Neural cell (in vitro differentiated cells): ENCODE results near the gene LATS2.

Experiments
- EZH2 ChIP-seq: fragments of 200-600, 300-800 bp; shearing (Covaris generic), sonication (generic); IDR thresholded peaks from 2 replicates; pipeline ENCODE4 v1.6.1; 2014; ENCODE audit warnings: antibody characterized with exemption, low read length, borderline replicate concordance, mild to moderate bottlenecking; ENCODE audit not compliant: insufficient read depth, poor library complexity, severe bottlenecking
- POLR2AphosphoS5 ChIP-seq: IDR thresholded peaks from 2 replicates; pipeline ENCODE4 v1.6.1; 2012
- RAD21 ChIP-seq: fragments of 450-650 bp; conservative IDR thresholded peaks from 2 replicates; pipeline ENCODE4 v1.6.1; 2014; ENCODE audit warnings: antibody characterized with exemption, mild to moderate bottlenecking, moderate library complexity
- SMC3 ChIP-seq: fragments of 450-650 bp; conservative IDR thresholded peaks from 2 replicates; pipeline ENCODE4 v1.6.1; 2014; ENCODE audit warnings: antibody characterized with exemption, mild to moderate bottlenecking, moderate library complexity; ENCODE audit not compliant: poor library complexity
- TAF1 ChIP-seq: IDR thresholded peaks from 2 replicates; pipeline ENCODE4 v1.6.1; 2012; ENCODE audit warnings: low read depth
- TF ChIP-seq, protein P1 (sequence below): fragments of 450-650 bp; IDR thresholded peaks from 2 replicates; pipeline ENCODE4 v1.5.1; 2014; ENCODE audit warnings: antibody characterized with exemption, mild to moderate bottlenecking, moderate library complexity; ENCODE audit not compliant: poor library complexity, severe bottlenecking
- TF ChIP-seq, protein P2 (sequence below): IDR thresholded peaks from 2 replicates; pipeline ENCODE4 v1.6.1; 2012; ENCODE audit warnings: borderline replicate concordance

DNA sequence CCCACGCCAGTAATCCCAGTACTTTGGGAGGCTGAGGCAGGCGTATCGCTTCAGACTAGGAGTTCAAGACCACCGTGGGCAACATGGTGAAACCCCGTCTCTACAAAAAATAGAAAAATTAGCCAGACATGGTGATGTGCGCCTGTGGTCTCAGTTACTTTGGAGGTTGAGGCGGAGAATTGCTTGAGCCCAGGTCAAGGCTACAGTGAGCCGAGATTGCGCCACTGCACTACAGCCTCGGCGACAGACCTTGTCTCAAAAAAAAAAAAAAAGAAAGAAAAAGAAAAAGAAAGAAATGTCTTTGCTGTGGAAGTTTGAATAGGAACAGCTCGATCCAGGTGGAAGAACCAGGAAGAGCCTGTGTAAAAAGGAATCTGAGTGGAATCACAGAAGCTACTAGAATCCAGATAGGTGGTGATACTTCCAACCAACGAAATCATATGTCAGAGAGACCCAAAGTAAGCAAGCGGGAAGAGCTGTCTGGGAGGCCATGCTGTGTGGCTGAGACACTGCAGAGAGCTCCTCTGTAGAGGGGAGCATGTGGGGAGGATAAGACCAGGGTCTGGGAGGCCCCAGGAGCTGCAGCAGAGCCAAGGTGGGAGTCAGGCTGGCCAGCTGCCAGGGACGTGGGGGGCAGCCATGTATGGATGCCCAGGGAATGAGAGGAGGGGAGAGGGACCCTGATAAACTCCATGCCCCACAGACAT lies 21.1 kb downstream of the LATS2 start:
- no peak for TF ChIP-seq SMC3
- no peak for TF ChIP-seq POLR2AphosphoS5
- TF ChIP-seq, protein P1, sequence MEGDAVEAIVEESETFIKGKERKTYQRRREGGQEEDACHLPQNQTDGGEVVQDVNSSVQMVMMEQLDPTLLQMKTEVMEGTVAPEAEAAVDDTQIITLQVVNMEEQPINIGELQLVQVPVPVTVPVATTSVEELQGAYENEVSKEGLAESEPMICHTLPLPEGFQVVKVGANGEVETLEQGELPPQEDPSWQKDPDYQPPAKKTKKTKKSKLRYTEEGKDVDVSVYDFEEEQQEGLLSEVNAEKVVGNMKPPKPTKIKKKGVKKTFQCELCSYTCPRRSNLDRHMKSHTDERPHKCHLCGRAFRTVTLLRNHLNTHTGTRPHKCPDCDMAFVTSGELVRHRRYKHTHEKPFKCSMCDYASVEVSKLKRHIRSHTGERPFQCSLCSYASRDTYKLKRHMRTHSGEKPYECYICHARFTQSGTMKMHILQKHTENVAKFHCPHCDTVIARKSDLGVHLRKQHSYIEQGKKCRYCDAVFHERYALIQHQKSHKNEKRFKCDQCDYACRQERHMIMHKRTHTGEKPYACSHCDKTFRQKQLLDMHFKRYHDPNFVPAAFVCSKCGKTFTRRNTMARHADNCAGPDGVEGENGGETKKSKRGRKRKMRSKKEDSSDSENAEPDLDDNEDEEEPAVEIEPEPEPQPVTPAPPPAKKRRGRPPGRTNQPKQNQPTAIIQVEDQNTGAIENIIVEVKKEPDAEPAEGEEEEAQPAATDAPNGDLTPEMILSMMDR = no peak
- no peak for TF ChIP-seq EZH2
- no peak for TF ChIP-seq TAF1
- TF ChIP-seq, protein P2, sequence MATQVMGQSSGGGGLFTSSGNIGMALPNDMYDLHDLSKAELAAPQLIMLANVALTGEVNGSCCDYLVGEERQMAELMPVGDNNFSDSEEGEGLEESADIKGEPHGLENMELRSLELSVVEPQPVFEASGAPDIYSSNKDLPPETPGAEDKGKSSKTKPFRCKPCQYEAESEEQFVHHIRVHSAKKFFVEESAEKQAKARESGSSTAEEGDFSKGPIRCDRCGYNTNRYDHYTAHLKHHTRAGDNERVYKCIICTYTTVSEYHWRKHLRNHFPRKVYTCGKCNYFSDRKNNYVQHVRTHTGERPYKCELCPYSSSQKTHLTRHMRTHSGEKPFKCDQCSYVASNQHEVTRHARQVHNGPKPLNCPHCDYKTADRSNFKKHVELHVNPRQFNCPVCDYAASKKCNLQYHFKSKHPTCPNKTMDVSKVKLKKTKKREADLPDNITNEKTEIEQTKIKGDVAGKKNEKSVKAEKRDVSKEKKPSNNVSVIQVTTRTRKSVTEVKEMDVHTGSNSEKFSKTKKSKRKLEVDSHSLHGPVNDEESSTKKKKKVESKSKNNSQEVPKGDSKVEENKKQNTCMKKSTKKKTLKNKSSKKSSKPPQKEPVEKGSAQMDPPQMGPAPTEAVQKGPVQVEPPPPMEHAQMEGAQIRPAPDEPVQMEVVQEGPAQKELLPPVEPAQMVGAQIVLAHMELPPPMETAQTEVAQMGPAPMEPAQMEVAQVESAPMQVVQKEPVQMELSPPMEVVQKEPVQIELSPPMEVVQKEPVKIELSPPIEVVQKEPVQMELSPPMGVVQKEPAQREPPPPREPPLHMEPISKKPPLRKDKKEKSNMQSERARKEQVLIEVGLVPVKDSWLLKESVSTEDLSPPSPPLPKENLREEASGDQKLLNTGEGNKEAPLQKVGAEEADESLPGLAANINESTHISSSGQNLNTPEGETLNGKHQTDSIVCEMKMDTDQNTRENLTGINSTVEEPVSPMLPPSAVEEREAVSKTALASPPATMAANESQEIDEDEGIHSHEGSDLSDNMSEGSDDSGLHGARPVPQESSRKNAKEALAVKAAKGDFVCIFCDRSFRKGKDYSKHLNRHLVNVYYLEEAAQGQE = no peak
- TF ChIP-seq RAD21 = no peak
